NCI-H1092 treated with DMSO at 0.1 percent for 48 hours (cell line): Measurements from ENCODE around the gene SLC29A3.

ENCODE experiments used
- DNase-seq: peaks from one replicate; lab custom pipeline; 2025; lab: John Stamatoyannopoulos, UW

SLC29A3 gene

GRCh38 chr10:71371750-71372166 lies 52.7 kb downstream of the SLC29A3 start:
- no peak for DNase-seq

- no peak for DNase-seq
Observed at GRCh38 chr10:71372882-71373495, 53.9 kb downstream of the SLC29A3 start.

- no peak for DNase-seq
Observed at GRCh38 chr10:71374481-71375233, 55.6 kb downstream of the SLC29A3 start.

- no peak for DNase-seq
Observed at GRCh38 chr10:71375952-71376351, 56.9 kb downstream of the SLC29A3 start.

GRCh38 chr10:71378336-71379117 lies 59.5 kb downstream of the SLC29A3 start:
- no peak for DNase-seq

- no peak for DNase-seq
Observed at GRCh38 chr10:71379118-71379766, 60.2 kb downstream of the SLC29A3 start.

GRCh38 chr10:71380841-71381240 lies 61.8 kb downstream of the SLC29A3 start:
- no peak for DNase-seq

- no peak for DNase-seq
Observed at GRCh38 chr10:71381611-71382010, 62.6 kb downstream of the SLC29A3 start.

- no peak for DNase-seq
Observed at GRCh38 chr10:71382028-71382427, 63.0 kb downstream of the SLC29A3 start.

GRCh38 chr10:71382757-71383156 lies 63.7 kb downstream of the SLC29A3 start:
- no peak for DNase-seq

- peak; percentile 12 for DNase-seq
Observed at GRCh38 chr10:71383972-71384687, 65.1 kb downstream of the SLC29A3 start.

GRCh38 chr10:71388171-71388570 lies 69.1 kb downstream of the SLC29A3 start:
- DNase-seq, result no peak

- DNase-seq, result no peak
Observed at GRCh38 chr10:71388583-71389310, 69.7 kb downstream of the SLC29A3 start.

- no peak for DNase-seq
Observed at GRCh38 chr10:71389768-71390460, 70.9 kb downstream of the SLC29A3 start.

- DNase-seq, result no peak
Observed at GRCh38 chr10:71390461-71390835, 71.4 kb downstream of the SLC29A3 start.

- no peak for DNase-seq
Observed at GRCh38 chr10:71390921-71391690, 72.0 kb downstream of the SLC29A3 start.

- DNase-seq, result no peak
Observed at GRCh38 chr10:71391701-71392100, 72.6 kb downstream of the SLC29A3 start.

- no peak for DNase-seq
Observed at GRCh38 chr10:71392292-71392691, 73.2 kb downstream of the SLC29A3 start.
